ENCODE measurements around the gene SIGLEC11.
A peak's percentile ranks its signal among the peaks of the same experiment; 100 is the strongest.
"Not testable (repeated sequence)": the region's sequence is repeated elsewhere in the genome, so short reads cannot be mapped to it uniquely, and the experiment has no call there.

SIGLEC11 gene

DNA sequence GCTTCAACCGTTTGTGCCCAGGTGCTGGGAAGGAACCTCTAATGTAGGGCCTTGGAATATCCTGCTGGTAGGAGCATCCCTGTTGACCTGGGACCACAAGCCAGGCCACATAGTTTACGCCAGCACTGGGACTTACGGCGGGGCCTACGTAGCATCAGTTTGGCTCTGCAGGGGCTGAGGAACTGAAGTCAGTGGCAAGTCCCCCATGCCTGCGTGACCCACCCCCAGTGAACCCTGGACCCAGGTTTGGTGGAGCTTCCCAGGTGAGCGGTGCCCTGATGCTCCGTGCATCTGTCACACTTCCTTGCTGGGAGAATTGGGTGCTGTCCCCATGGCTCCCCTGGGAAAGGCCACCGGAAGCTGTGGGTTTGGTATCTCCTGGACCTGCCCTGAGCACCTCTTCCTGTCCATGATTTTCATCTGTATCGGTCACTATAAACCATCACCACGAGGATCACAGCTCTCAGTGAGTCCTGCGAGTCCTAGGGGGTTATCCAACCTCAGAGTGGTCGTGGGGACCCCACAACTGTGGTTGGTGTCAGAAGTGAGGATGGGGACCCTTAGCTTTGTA, 9.9 kb downstream of the SIGLEC11 start:
- no peak for DNase-seq

DNA sequence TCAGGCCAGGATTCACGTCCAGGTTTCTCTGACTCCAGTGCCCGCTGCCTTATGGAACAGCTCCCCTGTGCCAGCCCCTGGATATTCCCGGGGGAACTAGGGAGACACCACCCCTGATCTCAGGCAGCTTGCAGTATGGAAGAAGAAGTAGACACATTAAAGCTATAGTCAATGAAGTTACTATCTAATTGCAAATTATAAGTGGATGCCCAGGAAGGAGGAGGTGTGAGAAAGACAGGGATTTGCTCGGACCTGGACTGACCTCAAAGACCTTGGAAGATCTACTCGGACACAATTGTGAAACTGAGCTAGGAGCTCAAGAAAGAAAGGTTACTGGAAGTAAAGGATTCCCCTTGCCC, 10.4 kb downstream of the SIGLEC11 start:
- DNase-seq, result no peak

DNA sequence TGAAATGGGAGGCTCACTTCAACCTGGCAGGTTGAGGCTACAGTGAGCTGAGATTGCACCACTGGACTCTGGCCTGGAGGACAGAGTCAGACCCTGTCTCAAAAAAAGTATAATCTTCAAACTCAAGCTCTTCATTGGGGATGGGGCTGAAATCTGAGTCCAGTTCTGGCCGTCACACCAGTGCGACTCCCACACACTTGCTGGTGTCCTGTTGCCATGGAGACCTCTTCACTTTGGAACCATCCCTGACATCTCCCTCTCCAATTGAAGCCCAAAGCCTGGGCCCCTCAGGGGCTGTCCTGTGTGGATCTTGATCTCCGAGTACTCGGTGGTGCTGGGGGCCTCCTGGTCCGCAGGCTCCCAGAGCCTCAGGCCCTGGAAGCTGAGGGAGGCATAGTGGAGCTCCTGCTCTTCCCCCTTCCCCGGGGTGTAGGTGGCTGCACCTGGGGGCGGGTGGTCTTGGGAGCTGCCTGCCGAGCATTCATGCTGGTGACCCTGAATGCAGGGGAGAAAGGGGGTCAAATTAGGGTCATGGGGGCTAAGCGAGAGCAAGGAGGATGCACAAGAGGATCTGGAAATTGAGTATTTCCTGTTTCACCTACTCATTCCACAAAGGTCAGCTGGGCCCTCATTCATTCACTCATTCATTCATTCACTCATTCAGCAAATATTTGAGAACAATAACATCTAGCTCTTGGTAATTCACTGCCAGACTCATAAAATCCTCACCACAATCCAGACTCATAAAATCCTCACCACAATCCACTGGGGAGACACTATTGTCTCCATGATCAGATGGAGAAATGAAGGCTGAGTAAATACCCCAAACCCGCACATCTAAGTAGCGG, 11.0 kb downstream of the SIGLEC11 start:
- DNase-seq, result no peak

DNA sequence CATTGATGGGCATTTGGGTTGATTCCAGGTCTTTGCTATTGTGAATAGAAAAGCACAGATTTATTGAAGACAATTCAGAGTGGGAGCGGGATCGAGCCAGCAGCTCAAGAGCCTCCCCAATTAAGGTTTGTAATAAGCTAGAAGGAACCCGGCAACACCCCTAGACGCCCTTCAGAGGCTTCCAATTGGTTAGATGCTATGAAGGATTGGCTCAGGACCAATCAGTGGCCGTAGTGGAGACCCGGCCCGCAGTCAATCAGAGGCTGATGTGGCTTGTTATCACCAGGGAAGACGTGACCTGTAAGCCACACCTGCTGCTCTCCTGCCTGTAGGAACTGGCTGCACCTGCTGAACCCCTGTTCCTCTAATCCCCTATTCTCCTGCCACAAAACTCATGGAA, 14.6 kb downstream of the SIGLEC11 start:
- DNase-seq, result no peak

DNA sequence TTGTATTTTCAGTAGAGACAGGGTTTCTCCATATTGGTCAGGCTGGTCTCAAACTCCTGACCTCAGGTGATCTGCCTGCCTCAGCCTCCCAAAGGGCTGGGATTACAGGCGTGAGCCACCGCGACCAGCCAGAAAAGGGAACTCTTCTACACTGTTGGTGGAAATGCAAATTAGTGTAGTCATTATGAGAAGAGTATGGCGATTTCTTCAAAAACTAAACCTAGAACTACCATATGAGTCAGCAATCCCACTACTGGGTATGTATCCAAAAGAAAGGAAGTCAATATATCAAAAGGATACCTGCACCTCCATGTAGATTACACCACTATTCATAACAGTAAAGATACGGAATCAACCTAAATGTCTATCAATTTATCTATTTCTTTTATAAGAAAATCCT, 16.4 kb downstream of the SIGLEC11 start:
- not testable (repeated sequence) for DNase-seq

DNA sequence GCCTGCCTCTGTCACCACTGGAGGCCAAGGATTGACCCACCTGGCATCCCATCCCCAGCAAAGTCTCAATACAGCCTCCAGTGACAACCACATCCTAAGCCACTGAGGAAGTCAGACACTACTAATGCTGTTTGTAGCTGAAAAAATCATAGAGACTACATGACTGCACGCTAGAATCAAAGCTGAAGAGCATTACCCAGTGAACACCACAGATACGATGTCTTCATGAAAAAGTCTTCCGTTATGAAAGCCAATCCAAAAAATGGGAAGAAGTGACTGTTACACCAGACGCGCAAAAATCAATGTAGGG, 20.5 kb downstream of the SIGLEC11 start:
- DNase-seq, result no peak

DNA sequence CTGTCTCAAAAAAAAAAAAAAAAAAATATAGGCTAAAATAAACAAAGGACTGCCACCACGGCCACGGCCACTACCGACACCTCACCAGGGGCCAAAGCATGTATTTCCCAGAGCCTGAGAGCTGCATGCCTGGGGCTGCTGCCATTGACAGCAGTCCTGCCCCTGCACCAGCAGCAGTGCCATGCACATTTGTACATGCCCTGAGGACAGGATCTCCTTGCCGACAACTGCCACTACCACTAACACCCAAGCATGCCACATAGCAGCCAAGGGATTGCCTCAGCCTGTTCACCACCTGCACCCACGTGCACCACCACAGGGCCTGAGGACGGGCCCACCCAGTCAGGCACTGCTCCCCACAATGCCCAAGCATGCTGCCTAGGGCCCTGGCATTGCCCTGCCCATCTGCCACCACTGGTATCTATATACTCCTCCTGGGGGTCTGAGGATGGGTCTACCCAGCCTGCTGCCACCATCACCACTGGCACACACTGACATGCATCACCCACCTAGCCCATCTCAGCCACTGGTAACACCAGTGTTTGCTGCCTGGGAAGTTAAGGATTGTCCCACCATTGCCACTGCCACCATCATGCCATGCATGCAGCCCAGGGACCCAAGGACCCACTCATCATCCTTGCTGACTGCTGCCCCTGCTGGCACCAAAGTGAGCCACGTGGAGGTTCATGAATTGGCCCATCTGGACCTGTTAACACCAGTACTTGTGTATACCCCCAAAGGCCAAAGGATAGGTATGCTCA, 21.1 kb downstream of the SIGLEC11 start:
- no peak for DNase-seq

DNA sequence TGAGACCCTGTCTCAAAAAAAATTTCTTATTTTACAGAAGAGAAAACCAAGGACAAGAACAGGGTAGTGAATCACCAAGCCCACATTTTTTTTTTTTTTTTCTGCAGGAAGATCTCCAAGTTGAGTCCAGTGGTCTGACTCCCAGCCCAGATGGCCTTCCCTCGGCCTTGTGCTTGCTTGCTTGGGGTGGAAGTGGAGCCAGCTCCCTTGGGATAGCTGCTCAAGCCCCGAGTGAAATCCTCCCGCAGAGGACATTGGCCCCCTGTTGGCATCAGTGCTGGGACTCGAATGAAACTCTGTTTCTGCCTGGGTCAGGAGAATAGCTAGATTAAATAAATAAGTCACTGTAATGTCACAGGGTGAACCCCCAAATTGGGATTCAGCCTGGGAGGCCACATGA, 22.3 kb downstream of the SIGLEC11 start:
- no peak for DNase-seq

DNA sequence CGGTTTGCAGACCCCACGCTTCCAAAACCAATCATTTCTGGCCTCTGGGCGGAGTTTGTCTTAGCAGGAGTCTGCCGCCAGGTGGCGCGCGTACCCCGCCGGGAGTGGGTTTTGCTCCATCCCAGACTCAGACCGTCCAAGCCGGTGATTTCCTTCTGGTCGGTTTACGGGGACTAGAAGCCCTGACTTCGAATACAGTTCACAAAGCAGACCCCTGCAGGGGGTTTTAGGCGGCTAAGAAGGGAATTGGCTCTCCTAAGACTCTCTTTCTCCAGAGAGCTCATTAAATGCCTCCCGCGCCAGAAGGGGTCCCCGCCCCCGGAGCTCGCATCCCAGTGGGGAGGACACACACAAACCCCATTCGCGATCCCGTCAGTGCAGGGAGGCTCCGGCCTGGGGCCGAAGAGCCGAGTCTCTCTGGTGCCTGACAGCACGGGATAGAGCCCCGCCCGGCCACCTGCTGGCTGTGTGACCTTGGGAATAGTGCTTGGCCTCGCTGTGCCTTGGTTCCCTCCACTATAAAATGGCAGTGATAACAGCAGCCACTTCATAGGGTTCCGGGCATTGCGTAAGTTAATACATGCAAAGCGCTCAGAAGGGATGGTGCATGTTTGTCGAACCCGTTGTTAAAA, 23.1 kb downstream of the SIGLEC11 start:
- DNase-seq, result peak; percentile 59

DNA sequence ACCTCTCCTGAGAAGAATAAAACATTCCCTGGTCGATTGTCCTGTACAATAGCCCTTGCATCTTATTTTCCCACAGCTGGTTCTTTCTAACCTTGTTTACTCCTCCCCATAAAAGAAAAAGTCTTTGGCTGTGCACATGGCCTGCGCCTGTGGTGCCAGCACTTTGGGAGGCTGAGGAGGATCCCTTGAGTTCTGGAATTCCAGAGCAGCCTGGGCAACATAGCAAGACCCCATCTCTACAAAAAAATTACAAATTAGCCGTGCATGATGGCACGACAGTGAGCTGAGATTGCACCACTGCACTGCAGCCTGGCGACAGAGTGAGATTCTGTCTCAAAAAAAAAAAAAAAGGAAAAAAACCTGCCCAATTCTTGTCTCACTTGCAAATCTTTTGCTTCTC, 24.4 kb downstream of the SIGLEC11 start:
- DNase-seq, result no peak

DNA sequence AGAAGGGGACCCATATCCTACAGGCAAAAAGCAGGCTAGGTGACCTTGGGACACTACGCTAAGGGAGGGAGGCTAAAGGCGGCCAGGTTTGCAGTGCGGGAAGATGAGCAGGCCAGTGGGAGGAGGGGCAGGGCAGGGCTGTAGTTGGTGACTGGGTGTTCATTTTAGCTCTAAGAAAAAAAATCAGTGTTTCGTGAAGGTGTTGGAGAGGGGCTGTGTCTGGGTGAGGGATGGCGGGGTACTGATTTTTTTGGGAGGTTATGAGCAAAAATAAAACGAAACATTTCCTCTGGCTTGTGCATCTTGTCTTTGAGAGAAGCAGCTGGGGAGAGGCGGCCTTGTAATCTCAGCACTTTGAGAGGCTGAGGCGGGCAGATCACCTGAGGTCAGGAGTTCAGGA, 27.3 kb downstream of the SIGLEC11 start:
- DNase-seq, result no peak

DNA sequence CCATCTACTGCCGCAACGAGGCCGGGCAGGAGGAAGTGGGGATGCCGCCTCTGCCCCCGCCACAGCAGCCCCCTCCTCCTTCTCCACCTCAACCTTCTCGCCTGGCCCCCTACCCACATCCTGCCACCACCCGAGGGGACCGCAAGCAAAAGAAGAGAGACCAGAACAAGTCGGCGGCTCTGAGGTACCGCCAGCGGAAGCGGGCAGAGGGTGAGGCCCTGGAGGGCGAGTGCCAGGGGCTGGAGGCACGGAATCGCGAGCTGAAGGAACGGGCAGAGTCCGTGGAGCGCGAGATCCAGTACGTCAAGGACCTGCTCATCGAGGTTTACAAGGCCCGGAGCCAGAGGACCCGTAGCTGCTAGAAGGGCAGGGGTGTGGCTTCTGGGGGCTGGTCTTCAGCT, 28.2 kb downstream of the SIGLEC11 start:
- no peak for DNase-seq

DNA sequence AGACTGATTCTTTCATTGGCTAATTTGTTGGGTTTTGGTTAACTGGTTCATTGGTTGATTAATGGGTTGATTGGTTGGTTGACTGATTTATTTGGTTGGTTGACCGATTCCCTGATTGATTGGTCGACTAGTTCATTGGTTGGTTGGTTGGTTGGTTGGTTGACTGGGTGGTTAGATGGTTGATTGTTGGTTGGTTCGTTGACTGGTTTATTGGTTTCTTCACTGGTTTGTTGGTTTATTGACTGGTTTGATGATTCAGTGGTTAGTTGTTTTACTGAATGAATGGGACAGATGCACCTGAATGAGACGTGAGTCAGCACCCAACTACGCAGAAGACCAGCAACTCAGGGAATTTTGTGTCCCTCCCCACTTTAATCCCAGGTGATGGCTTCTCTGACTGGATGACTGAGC, 28.9 kb downstream of the SIGLEC11 start:
- no peak for DNase-seq

DNA sequence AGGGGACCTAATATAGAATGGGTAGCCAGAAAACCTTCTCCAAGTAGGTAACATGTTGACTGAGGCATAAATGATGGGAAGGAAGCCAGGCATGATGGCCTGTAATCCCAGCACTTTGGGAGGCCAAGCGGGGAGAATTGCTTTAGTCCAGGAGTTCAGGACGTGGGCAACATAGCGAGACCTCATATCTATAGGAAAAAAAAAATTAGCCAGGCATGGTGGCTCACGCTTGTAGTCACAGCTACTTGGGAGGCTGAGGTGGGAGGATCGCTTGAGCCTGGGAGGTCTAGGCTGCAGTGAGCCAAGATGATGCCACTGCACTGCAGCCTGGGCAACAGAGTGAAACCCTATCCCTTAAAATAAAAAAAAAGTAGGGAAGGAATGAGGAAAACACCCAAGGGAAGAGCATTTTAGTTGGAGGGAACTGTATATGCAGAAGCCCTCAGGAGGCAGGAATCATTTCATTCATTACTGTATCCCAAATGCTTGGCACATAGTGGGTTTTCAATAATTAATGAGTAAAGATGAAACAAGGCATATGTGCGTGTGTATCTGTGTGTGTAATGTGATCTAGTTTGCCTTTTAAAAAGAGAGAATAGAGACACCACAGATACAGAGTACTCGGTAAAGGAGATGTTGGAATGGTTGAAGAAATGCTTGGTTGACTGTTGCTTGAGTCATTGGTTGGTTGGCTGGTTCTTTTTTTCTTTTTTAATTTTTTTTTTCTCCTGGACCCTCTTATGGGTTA, 29.5 kb downstream of the SIGLEC11 start:
- DNase-seq, result no peak

DNA sequence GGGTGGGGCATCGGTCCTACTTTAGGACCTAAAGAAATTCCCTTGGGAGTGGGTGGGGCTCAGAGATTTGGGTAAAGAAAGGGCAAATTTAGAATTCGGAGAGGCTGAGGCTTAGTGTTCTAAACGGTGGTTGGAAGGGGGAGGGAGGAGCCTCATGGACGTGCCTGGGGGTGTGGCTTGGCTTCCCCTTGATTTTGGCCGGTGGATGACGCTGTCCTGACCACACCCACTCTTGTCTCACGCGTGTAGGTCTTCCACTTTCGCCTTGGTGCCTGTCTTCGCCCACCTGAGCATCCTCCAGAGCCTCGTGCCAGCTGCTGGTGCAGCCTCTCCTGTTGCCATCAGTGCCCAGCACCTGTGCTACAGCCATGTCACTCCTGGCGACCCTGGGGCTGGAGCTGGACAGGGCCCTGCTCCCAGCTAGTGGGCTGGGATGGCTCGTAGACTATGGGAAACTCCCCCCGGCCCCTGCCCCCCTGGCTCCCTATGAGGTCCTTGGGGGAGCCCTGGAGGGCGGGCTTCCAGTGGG, 30.4 kb downstream of the SIGLEC11 start:
- no peak for DNase-seq

DNA sequence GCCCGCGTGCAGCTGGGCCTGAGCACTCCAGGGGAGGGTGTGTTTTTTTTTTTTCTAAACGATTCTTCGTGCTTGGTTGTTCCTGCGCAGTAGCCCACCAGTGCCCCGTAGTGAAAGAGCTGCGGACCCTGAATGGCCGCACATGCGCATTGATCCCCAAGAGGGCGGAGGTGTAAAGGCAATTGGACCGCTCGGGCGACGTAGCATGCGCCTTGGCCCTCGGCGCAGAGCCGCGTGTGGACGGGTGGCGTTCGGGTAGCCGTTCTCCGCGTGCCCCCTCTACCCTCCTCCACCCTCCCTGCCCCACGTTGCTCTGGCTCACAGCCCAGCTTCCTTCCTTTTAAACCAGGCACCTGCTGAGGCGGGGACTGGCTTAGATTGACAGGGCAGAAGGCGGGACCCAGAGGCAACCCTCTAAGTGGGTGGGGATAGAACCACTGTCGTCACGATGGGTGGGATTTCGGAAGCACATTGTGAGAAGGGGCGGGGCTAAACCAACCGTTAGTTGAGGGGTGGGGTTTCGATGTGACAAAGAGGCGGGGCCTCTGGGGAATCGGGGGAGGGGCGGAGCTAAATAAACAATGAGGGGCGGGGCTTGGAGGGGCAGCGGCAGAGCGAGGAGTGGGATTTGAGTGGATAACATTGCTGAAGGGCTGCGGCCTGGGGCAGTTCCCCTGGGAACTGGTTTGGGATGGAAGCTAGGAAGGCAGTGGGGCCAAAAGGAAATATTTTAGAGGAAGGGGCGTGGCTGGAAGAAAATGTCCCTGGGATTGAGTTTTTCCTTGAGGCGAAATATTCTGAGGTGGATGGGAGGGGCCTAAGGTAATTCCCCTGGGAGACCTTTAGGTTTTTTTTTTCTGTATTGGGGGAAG, 31.1 kb downstream of the SIGLEC11 start:
- peak; percentile 94 for DNase-seq

DNA sequence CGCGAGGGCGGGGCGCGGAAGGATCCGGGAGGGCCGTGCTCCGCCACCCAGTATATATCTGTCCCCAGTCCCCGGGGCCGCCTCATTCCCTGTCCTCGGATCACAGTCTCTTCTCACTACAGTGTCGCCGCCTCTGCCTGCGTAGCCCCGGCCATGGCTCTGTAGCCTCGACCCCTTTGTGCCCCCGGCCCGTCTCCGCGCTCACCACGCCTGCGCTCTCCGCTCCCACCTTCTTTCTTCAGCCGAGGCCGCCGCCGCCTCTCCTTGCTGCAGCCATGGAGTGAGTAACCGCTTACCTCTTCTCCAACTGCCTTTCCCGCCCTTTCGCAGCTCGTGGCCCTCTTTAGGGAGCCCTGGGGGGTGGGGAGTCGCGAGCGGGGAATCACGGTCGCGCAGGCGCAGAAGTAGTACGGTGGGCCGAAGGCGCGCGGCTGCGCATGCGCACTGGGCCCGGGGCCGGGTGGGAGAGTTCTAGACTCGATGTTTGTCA, 31.8 kb downstream of the SIGLEC11 start, which contains the start of the genes ATF5 and NUP62:
ATF5 (plus strand) TSS at position 85 of the 490 bp plus-strand sequence. CDS start 1,646 bp downstream, outside the sequence.
NUP62 (minus strand) TSS at position 384 of the 490 bp plus-strand sequence. CDS start 19,697 bp downstream, outside the sequence.
- peak; percentile 91 for DNase-seq

DNA sequence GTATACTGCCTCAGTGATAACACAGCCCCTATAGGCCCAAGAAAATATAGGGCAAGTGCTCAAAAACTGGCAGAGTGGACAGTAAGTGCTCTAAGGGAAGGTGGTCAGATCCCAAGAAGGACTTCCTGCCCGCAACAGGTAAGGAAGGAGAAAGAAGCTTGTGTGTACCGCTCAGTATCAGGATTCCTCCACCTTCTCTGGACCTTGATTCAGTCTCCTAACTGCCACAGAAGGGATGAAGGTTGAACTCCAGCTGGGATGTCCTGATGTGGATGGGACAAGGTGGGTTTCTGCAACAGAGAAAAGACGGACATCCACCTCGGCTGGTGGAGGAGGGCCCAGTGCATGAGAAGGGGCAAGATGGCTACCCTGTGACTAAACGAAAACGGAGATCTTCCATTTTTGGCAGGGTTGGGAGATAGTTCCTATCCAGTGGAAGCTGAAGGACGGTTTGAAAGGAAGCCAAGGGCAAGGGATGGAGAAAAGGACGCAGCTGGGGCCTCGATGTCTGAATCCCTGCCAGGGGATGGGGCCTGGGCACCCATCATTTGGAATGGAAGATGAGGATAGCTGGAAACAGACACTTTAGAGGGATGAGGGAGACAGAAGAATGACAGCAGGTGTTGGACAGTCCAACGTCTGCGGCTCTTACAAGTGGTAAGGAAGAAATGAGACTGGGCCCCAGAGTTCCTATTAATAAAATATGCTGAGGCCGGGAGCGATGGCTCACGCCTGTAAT, 33.3 kb downstream of the SIGLEC11 start:
- no peak for DNase-seq

DNA sequence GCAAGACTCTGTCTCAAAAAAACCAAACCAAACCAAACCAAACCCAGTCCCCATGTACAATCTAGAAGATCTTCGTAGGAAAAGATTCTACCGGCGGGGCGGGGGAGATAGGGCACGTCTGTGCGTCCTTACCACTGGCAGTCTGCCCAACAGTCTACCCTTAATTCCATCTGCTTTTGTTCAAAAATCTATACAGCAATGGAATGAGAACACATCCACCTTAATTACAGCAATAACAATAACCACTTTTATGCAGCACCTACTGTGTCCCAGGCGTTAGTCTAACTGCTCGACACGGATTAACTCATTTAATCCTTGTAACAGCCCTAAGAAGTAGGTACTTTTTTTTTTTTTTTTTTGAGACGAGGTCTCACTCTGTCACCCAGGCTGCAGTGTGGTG, 34.5 kb downstream of the SIGLEC11 start:
- no peak for DNase-seq

DNA sequence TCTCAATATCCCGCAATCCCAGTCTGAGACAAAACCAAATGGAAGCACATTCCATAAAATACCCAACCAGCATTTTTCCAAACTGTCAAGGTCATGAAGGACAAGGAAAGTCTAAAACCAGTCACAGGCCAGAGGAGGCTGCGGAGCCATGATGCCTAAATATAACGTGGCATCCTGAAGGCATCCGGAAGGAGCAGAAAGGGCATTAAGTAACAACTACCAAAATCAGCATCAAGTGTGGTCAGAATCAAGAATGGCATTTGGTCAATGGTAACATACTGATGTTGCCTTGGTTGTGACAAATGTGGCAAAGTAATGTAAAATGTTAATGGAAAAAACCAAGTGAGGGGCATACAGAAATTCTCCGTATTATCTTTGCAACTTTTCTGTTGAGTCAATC, 35.5 kb downstream of the SIGLEC11 start:
- DNase-seq, result no peak

DNA sequence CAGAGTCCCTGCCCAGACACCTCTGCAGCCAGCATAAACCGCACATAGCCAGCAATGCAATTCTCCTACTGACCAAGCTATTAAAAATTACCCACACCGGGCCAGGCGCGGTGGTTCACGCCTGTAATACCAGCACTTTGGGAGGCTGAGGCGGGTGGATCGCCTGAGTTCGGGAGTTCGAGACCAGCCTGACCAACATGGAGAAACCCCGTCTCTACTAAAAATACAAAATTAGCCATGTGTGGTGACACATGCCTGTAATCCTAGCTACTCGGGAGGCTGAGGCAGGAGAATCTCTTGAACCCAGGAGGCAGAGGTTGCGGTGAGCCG, 36.1 kb downstream of the SIGLEC11 start:
- DNase-seq, result not testable (repeated sequence)

All from T1000 (cell line).